ENCODE measurements around the gene TTC19. TPM values are rescaled to one million over a fixed set of nuclear protein-coding genes. Genes with fewer than 3 reads are reported as not detected.

TTC19 gene
- total RNA-seq, result 32.8 and 33.3 TPM in 2 replicates
- polyA plus RNA-seq, result 7.6 and 7.8 TPM in 2 replicates
- 6.7 TPM in 2 replicates for polyA plus RNA-seq (2011; cell fraction: cytosol; rRNA removed)
- polyA plus RNA-seq (2011; cell fraction: nucleus; rRNA removed), result 13.0 and 14.1 TPM in 2 replicates
- 30.7 and 31.2 TPM in 2 replicates for polyA plus RNA-seq (2012)
- 12.1 and 12.4 TPM in 2 replicates for polyA minus RNA-seq
- 13.1 TPM for polyA minus RNA-seq (2011; cell fraction: cytosol; rRNA and poly(A)+ RNA removed)
- 18.8 and 24.8 TPM in 2 replicates for polyA minus RNA-seq (2011; cell fraction: nucleus; rRNA and poly(A)+ RNA removed)
- Bru-seq, nascent RNA, result percentile 92 among the genes with signal in this experiment
- BruChase-seq, experiment 1, labeled RNA remaining after a 6-hour chase, result percentile 89 among the genes with signal in this experiment
- BruChase-seq, experiment 2, labeled RNA remaining after a 2-hour chase, result percentile 96 among the genes with signal in this experiment
- long read RNA-seq, transcript TTC19-201 (10 exons, 3,002 nt), result major isoform, 63 of 119 reads
- long read RNA-seq, partial matches to known transcripts, result 15 of 119 reads
- long read RNA-seq, other reads (novel, unspliced or antisense), result 39 of 119 reads

- H3K9ac ChIP-seq (replicated peaks; ENCODE audit: extremely low read depth, insufficient read depth, low read length), result peak within 1 kb of the TSS; percentile 91
- TSS peak; percentile 29 for BruUV-seq (replicated peaks)
- DNase-seq (ENCODE audit: low read depth, low spot score) (peak; percentile 96), FAIRE-seq (peak; percentile 91)
- peak within 1 kb of the TSS; percentile 83 for H2AFZ ChIP-seq (ENCODE audit: low read depth, low read length)
- no peaks in the 10 kb centered on the region for H3K27me3 ChIP-seq (ENCODE audit: control insufficient read depth in 2 of 2, insufficient read depth in 2 of 2, low read length in 2 of 2)
- peaks cover 33% of the 10 kb centered on the region for H3K79me2 ChIP-seq (ENCODE audit: control insufficient read depth, insufficient read depth, low read length)
- H3K27ac ChIP-seq (ENCODE audit: insufficient read depth, low read depth, low read length), result peak within 1 kb of the TSS; percentile 90
- CTCF ChIA-PET, result interaction anchor here (0.7 to 6.8 kb wide), 15 partner anchors 14 to 497 kb away, joined by 3 to 133 read pairs (median 3); partner anchors contain the start of gene ADORA2B
- H3K4me3 ChIP-seq (replicated peaks in 1 of 3; ENCODE audit: insufficient read depth in 1 of 3, low read depth in 1 of 3, low read length in 3 of 3), result peak within 1 kb of the TSS; percentile 67 to 96 (median 82)
- H3K9me1 ChIP-seq (replicated peaks; ENCODE audit: control insufficient read depth, extremely low read depth, insufficient read depth, low read length), result no peaks in the 10 kb centered on the region
- intact Hi-C loops (cut with micrococcal nuclease) (loop anchor here (2.0 kb wide), 2 partner anchors 41 to 743 kb away; no protein-coding TSS in a partner anchor), dilution Hi-C loops (cut with MboI; ENCODE audit: extremely low pct_ligation_motif_present, low sequenced_read_pairs) (no loop called here)
- H3K36me3 ChIP-seq (ENCODE audit: control insufficient read depth in 2 of 2, extremely low read depth in 1 of 2, insufficient read depth in 2 of 2, low read length in 2 of 2), result peaks cover 3 to 22% of the 10 kb centered on the region in 2 experiments
- POLR2A ChIA-PET, result interaction anchor here (0.7 to 1.2 kb wide), 6 partner anchors 12 to 383 kb away, joined by 3 to 7 read pairs (median 3); partner anchors contain the start of gene ADORA2B
- peak; percentile 92 for TF ChIP-seq POLR2A (IDR thresholded peaks at IDR 0.05; ENCODE audit: low read depth, low read length)
- TF ChIP-seq GATA2 (IDR thresholded peaks at IDR 0.05; ENCODE audit: insufficient read depth, insufficient read length, low read depth, low read length), result no peak
- no peak for TF ChIP-seq JUN (IDR thresholded peaks at IDR 0.05; ENCODE audit: borderline replicate concordance, insufficient read depth, insufficient read length, low read depth)
- TF ChIP-seq MYC (IDR thresholded peaks at IDR 0.05; ENCODE audit: low read depth, low read length), result peak; percentile 2
- TF ChIP-seq MAX (IDR thresholded peaks at IDR 0.05; ENCODE audit: insufficient read depth, insufficient read length), result peak; percentile 50
- TF ChIP-seq EZH2 (IDR thresholded peaks at IDR 0.05; ENCODE audit: borderline replicate concordance, low read depth, low read length, severe bottlenecking), result no peak
- TF ChIP-seq CTCF (IDR thresholded peaks at IDR 0.05; ENCODE audit: extremely low read depth in 1 of 2, insufficient read depth in 1 of 2, low read depth in 1 of 2, low read length in 2 of 2), result no peak
- peak; percentile 99 for TF ChIP-seq POLR2AphosphoS5 (IDR thresholded peaks at IDR 0.05; ENCODE audit: insufficient read depth, low read depth, low read length)
- no peak for TF ChIP-seq FOS (IDR thresholded peaks at IDR 0.05; ENCODE audit: borderline replicate concordance, insufficient read depth, low read length)
- H3K9me3 ChIP-seq (replicated peaks; ENCODE audit: control insufficient read depth, insufficient read depth, low read length), result no peaks in the 10 kb centered on the region
- H4K20me1 ChIP-seq (replicated peaks; ENCODE audit: control insufficient read depth, extremely low read depth, insufficient read depth, low read length), result no peaks in the 10 kb centered on the region
- H3K4me1 ChIP-seq (ENCODE audit: control insufficient read depth, extremely low read depth, insufficient read depth, low read length), result peaks cover 20% of the 10 kb centered on the region
- peak within 1 kb of the TSS; percentile 99 for H3K4me2 ChIP-seq (ENCODE audit: insufficient read depth, low read length)
Measured at GRCh38 chr17:15999141-15999973, at the start of gene TTC19, which contains the start of gene ZSWIM7. Gene TTC19 (plus strand): TSS chr17:15999824. CDS start chr17:15999849, 25 bp downstream. Gene ZSWIM7 (minus strand): TSS chr17:15999704. CDS start chr17:15999594, 110 bp downstream.

Data from endothelial cell of umbilical vein (primary cell).